ENCODE data around the gene GJD3.

Gene GJD3

GRCh38 chr17:40321524-40321929 lies 43.0 kb downstream of the GJD3 start:
- no peak for DNase-seq

GRCh38 chr17:40320756-40321523 lies 43.6 kb downstream of the GJD3 start:
- DNase-seq = peak in 1 of 2 experiments; percentile 27

- DNase-seq = no peak
These were observed 44.6 kb downstream of the GJD3 start for GRCh38 chr17:40319651-40320540.

- no peak for DNase-seq
These were observed 45.6 kb downstream of the GJD3 start for GRCh38 chr17:40318830-40319391.

- peak; percentile 77 to 92 for DNase-seq
These were observed 46.4 kb downstream of the GJD3 start for GRCh38 chr17:40317880-40318829.

GRCh38 chr17:40317345-40317873 lies 47.1 kb downstream of the GJD3 start:
- peak in 1 of 2 experiments; percentile 55 for DNase-seq

GRCh38 chr17:40316571-40317344 lies 47.8 kb downstream of the GJD3 start:
- DNase-seq = no peak

GRCh38 chr17:40315678-40316570 lies 48.6 kb downstream of the GJD3 start:
- DNase-seq = no peak

GRCh38 chr17:40315206-40315605 lies 49.3 kb downstream of the GJD3 start:
- no peak for DNase-seq

GRCh38 chr17:40314584-40314956 lies 50.0 kb downstream of the GJD3 start:
- peak; percentile 88 to 92 for DNase-seq

- no peak for DNase-seq
These were observed 50.6 kb downstream of the GJD3 start for GRCh38 chr17:40313668-40314583.
